HG02938 (cell line): ENCODE data around the gene ALDH3B2.
"Not testable (repeated sequence)": the region's sequence is repeated elsewhere in the genome, so short reads cannot be mapped to it uniquely, and the experiment has no call there.

Experiments used
- ATAC-seq: cut with Tn5 transposase; IDR thresholded peaks from one replicate; pipeline ENCODE4 v1.9.1; 2021; ENCODE audit warnings: mild to moderate bottlenecking, moderate library complexity; ENCODE audit not compliant: unreplicated experiment

Gene ALDH3B2

GRCh38 chr11:67687986-67688385 lies 13.6 kb upstream of the ALDH3B2 start:
- ATAC-seq = no peak

- ATAC-seq = not testable (repeated sequence)
These were observed 11.4 kb upstream of the ALDH3B2 start for GRCh38 chr11:67685641-67686332.

- not testable (repeated sequence) for ATAC-seq
These were observed 8.0 kb upstream of the ALDH3B2 start for GRCh38 chr11:67682126-67683034.

- ATAC-seq = no peak
These were observed 6.5 kb upstream of the ALDH3B2 start for GRCh38 chr11:67680696-67681470.

GRCh38 chr11:67675058-67675747 lies 780 bp upstream of the ALDH3B2 start:
- no peak for ATAC-seq

GRCh38 chr11:67673902-67674301 lies 521 bp downstream of the ALDH3B2 start:
- no peak for ATAC-seq

- ATAC-seq = no peak
These were observed 1.1 kb downstream of the ALDH3B2 start for GRCh38 chr11:67673358-67673757.

- ATAC-seq = no peak
These were observed 3.3 kb downstream of the ALDH3B2 start for GRCh38 chr11:67671211-67671520.

GRCh38 chr11:67670316-67671210 lies 3.9 kb downstream of the ALDH3B2 start:
- no peak for ATAC-seq

GRCh38 chr11:67668192-67668551 lies 6.3 kb downstream of the ALDH3B2 start:
- no peak for ATAC-seq

GRCh38 chr11:67667490-67668191 lies 6.8 kb downstream of the ALDH3B2 start:
- ATAC-seq = no peak

GRCh38 chr11:67666676-67667489 lies 7.5 kb downstream of the ALDH3B2 start:
- ATAC-seq = no peak

- no peak for ATAC-seq
These were observed 8.1 kb downstream of the ALDH3B2 start for GRCh38 chr11:67666303-67666645.

- no peak for ATAC-seq
These were observed 8.7 kb downstream of the ALDH3B2 start for GRCh38 chr11:67665541-67666302.

GRCh38 chr11:67664696-67665540 lies 9.5 kb downstream of the ALDH3B2 start:
- ATAC-seq = no peak

- ATAC-seq = no peak
These were observed 10.2 kb downstream of the ALDH3B2 start for GRCh38 chr11:67664213-67664585.
